ENCODE data around the gene SH3BGRL3.
"Not testable (repeated sequence)": the region's sequence is repeated elsewhere in the genome, so short reads cannot be mapped to it uniquely, and the experiment has no call there.

SH3BGRL3 gene

GRCh38 chr1:26307363-26307781 is 27.5 kb downstream of the SH3BGRL3 start:
- DNase-seq (ENCODE audit: extremely low spot score): no peak
- TF ChIP-seq NFRKB (IDR thresholded peaks at IDR 0.05) (no peak), ELF4 (IDR thresholded peaks at IDR 0.05) (no peak), HDGF (IDR thresholded peaks at IDR 0.05; ENCODE audit: borderline replicate concordance) (no peak), PKNOX1 (IDR thresholded peaks at IDR 0.05) (no peak)
- ChIA-PET POLR2A (interaction anchor here (1.0 to 2.5 kb wide), 5 partner anchors 9 to 21 kb away, joined by 3 to 12 read pairs (median 5); partner anchors contain the start of gene CD52), CTCF (interaction anchor here (0.7 to 3.8 kb wide), 5 partner anchors 11 to 73 kb away, joined by 3 to 15 read pairs (median 4); partner anchors contain the start of genes CD52, CEP85 and SH3BGRL3)

DNA sequence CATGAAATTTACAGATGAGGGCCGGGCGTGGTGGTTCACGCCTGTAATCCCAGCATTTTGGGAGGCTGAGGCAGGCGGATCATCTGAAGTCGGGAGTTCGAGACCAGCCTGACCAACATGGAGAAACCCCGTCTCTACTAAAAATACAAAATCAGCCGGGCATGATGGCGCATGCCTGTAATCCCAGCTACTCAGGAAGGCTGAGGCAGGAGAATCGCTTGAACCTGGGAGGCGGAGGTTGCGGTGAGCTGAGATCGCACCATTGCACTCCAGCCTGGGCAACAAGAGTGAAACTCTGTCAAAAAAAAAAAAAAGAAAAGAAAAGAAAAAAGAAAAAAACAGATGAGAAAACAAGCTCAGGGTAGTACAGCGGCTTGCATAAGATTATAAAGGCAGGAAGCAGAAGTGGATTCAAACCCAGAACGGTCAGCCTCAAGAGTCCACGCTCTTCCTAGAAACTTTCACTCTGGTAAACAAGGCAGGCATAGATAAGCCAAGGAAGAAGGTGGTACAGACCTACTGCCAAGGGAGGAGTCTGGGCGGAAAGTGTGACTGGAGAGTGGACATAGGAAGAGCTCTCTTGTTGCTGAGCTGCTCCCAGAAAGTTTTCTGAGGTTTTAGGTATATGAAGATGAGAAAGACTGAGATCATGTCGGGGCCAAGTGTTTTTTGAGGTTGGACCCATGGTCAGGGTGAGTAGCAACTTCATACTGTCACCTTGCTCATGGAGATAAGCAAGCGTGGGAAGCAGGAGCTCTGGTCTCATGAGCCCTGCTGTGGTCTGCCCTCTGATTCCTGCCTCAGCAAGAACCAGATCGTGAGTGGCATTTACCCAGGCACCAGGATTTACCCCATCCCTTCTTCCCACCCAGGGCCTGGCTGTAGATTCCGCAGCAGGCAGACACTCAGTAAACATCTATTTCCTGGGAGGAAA is 28.3 kb downstream of the SH3BGRL3 start:
- not testable (repeated sequence) for DNase-seq (ENCODE audit: extremely low spot score)
- ChIA-PET CTCF (interaction anchor here (1.5 to 3.8 kb wide), 3 partner anchors 13 to 74 kb away, joined by 4 to 15 read pairs (median 11); partner anchors contain the start of gene CEP85), POLR2A (interaction anchor here (1.3 to 2.5 kb wide), 2 partner anchors 8 to 10 kb away, joined by 3 to 12 read pairs; partner anchors contain the start of gene CD52)

DNA sequence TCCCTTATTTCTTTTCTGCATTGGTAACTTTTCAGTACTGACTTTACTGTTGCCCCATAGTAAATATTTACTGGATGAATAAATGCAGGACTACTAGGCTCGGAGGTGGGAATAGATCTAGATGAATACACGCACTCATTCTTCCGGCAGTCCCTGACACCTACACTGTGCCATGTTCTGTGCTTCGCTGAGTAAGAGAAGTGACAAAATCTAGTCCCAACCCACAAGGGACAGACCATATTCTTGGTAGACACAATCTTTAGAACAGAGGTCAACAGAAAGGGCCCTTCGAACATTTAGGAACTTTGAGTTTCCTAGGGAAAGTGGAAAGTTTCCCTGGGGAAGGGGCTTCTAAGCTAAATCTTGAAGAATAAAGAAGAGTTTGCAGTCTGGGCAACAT is 34.6 kb downstream of the SH3BGRL3 start:
- DNase-seq (ENCODE audit: extremely low spot score): no peak
- TF ChIP-seq ZNF384 (IDR thresholded peaks at IDR 0.05): no peak
- ChIA-PET POLR2A (interaction anchor here (1.0 kb wide), 1 partner anchor 34 kb away, joined by 3 read pairs; the partner anchor contains the start of gene SH3BGRL3), CTCF (interaction anchor here (2.3 kb wide), 1 partner anchor 29 kb away, joined by 22 read pairs; no protein-coding TSS in a partner anchor)

DNA sequence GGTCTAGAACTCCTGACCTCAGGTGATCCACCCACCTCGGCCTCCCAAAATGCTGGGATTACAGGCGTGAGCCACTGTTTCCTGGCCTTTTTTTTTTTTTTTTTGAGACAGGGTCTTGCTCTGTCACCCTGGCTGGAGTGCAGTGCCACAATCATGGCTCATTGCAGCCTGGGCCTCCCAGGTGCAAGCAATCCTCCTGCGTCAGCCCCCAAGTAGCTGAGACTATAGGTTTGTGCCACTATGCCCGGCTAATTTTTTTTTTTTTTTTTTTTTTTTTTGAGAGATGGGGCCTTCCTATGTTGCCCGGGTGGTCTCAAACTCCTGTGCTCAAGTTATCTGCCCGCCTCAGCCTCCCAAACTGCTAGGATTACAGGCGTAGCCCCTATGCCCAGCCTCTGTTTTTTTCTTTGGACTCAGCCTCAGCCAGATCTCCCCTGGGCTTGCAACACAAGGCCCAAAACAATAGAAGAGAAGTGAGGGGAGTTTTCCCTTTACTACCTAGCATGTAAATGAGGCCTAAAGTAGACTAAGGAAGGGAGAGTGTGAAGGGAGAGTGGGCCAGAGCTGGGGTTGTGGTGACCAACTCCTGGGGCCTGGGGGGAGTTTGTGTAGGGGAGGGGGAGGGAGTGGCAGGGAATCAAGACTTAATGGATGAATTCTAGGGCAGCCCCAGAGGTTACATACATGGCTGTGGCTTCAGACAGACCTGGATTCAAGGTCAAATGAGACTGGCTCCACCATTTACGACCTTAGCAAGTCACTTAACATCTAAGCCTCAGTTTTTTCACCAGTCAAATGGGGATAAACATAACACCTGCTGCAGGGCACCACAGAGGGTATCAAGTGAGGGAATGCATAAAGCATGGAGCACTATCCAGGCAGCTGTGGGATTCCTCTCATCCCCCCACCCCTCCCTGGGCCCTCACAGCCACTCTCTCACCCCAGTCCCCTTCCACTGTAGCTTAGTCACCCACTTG is 36.3 kb downstream of the SH3BGRL3 start:
- TF ChIP-seq NFRKB (IDR thresholded peaks at IDR 0.05): no peak
- no peak for TF ChIP-seq BHLHE40 (IDR thresholded peaks at IDR 0.05; ENCODE audit: borderline replicate concordance)
- TF ChIP-seq PKNOX1 (IDR thresholded peaks at IDR 0.05): no peak
- no peak for TF ChIP-seq HDGF (IDR thresholded peaks at IDR 0.05; ENCODE audit: borderline replicate concordance)
- no peak for TF ChIP-seq ELF4 (IDR thresholded peaks at IDR 0.05)
- TF ChIP-seq FOXM1 (IDR thresholded peaks at IDR 0.05; ENCODE audit: borderline replicate concordance): no peak
- no peak for TF ChIP-seq ARNT (IDR thresholded peaks at IDR 0.05)
- TF ChIP-seq TARDBP (IDR thresholded peaks at IDR 0.05): no peak
- TF ChIP-seq SUZ12 (IDR thresholded peaks at IDR 0.05): no peak
- TF ChIP-seq ZNF384 (IDR thresholded peaks at IDR 0.05): no peak
- TF ChIP-seq FOXK2 (IDR thresholded peaks at IDR 0.05): no peak
- no peak for TF ChIP-seq CTBP1 (IDR thresholded peaks at IDR 0.05; ENCODE audit: borderline replicate concordance)
- CTCF ChIA-PET: interaction anchor here (0.9 to 2.3 kb wide), 3 partner anchors 27 to 31 kb away, joined by 3 to 22 read pairs (median 4); no protein-coding TSS in a partner anchor
- no peak for DNase-seq (ENCODE audit: extremely low spot score)
- POLR2A ChIA-PET: interaction anchor here (0.5 to 2.6 kb wide), 2 partner anchors 8 to 9 kb away, joined by 3 to 12 read pairs; partner anchors contain the start of gene UBXN11

DNA sequence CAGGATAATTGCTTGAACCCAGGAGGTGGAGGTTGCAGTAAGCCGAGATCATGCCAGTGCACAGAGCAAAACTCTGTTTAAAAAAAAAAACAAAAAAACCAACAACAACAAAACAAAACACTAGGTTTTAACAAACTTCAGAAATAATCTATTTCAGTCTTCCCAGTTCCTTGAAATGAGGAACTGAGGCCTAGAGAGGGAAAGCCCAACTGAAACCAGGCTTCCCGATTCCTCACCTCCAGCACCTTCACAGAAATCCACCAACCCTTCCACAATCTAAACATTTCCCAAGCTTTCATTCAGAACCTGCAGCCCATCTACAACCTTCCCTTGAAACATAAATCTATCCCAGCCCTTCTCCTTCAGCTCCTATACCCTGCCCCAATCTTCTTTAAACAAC is 37.3 kb downstream of the SH3BGRL3 start:
- CTCF ChIA-PET: interaction anchor here (0.9 to 1.2 kb wide), 2 partner anchors 10 to 32 kb away, joined by 3 read pairs; no protein-coding TSS in a partner anchor

More for the DNA sequence above, 37.3 kb downstream of the SH3BGRL3 start:
- DNase-seq (ENCODE audit: extremely low spot score): no peak
- TF ChIP-seq FOXM1 (IDR thresholded peaks at IDR 0.05; ENCODE audit: borderline replicate concordance) (no peak), PKNOX1 (IDR thresholded peaks at IDR 0.05) (no peak), TARDBP (IDR thresholded peaks at IDR 0.05) (no peak), SUZ12 (IDR thresholded peaks at IDR 0.05) (no peak), FOXA1 (IDR thresholded peaks at IDR 0.05) (no peak)
- POLR2A ChIA-PET: interaction anchor here (2.6 kb wide), 1 partner anchor 9 kb away, joined by 12 read pairs; no protein-coding TSS in a partner anchor

Data from HEK293T (cell line).